H1 (cell line): ENCODE results near the gene SIDT1. TPM values are rescaled to one million over a fixed set of nuclear protein-coding genes. Genes with fewer than 3 reads are reported as not detected.

Experiments used
- CTCF ChIA-PET: fragments of 300-600 bp; sonication (Branson Sonifier 250); formaldehyde crosslinking; loops from one replicate; lab custom pipeline; 2021; ENCODE audit not compliant: partially characterized antibody; lab: Charles Lee
- POLR2A ChIA-PET: fragments of 300-600 bp; sonication (Branson Sonifier 250); formaldehyde crosslinking; loops from one replicate; lab custom pipeline; 2021; ENCODE audit warnings: inconsistent platforms; ENCODE audit not compliant: partially characterized antibody; lab: Charles Lee
- DNase-seq, 2 experiments: peaks; one replicate each; pipeline versions ENCODE4 v3.0.0 to v3.0.0-alpha.2; 2010 to 2022; ENCODE audit warnings: low spot score in 2 of 2, low read depth in 1 of 2, mixed read lengths in 1 of 2
- FAIRE-seq: peaks from 2 replicates; lab custom pipeline; 2011; peaks lifted over from hg19 to GRCh38; lab: Jason Lieb, UNC
- H2AFZ ChIP-seq: 2 replicates; pipeline ENCODE4 v1.8.1; 2012; ENCODE audit warnings: low read length, inconsistent platforms
- H2AK5ac ChIP-seq: 2 replicates; pipeline ENCODE4 v1.6.1; 2013; ENCODE audit warnings: low read depth, low read length
- H2BK120ac ChIP-seq: replicated peaks from 2 replicates; pipeline ENCODE3; 2013; ENCODE audit warnings: low read depth, low read length, inconsistent platforms
- H2BK12ac ChIP-seq: 2 replicates; pipeline ENCODE4 v1.6.1; 2013; ENCODE audit warnings: low read depth, low read length
- H2BK15ac ChIP-seq: 2 replicates; pipeline ENCODE4 v1.6.1; 2013; ENCODE audit warnings: low read length
- H2BK20ac ChIP-seq: 2 replicates; pipeline ENCODE4 v1.6.1; 2013; ENCODE audit warnings: low read length
- H2BK5ac ChIP-seq: 2 replicates; pipeline ENCODE4 v1.6.1; 2013; ENCODE audit warnings: low read depth, low read length
- H3K14ac ChIP-seq: 2 replicates; pipeline ENCODE4 v1.6.1; 2013; ENCODE audit warnings: inconsistent platforms; ENCODE audit not compliant: insufficient read length
- H3K18ac ChIP-seq: 2 replicates; pipeline ENCODE4 v1.6.1; 2013; ENCODE audit warnings: low read length; ENCODE audit errors: extremely low read depth
- H3K23ac ChIP-seq: 2 replicates; pipeline ENCODE4 v1.6.1; 2013; ENCODE audit warnings: inconsistent platforms; ENCODE audit not compliant: insufficient read length
- H3K23me2 ChIP-seq: 2 replicates; pipeline ENCODE4 v1.6.1; 2013; ENCODE audit warnings: low read depth, low read length
- H3K27ac ChIP-seq: 2 replicates; pipeline ENCODE4 v1.6.1; 2011; ENCODE audit warnings: low read depth, low read length, inconsistent platforms
- H3K27me3 ChIP-seq, 4 experiments: replicated peaks in 1 of 4; 1 replicate in 1 of 4; 2 replicates in 3 of 4; pipeline versions ENCODE4 v1.6.1 to v1.8.1; 2011 to 2013; ENCODE audit warnings: low read length in 3 of 4, mild to moderate bottlenecking in 3 of 4, inconsistent platforms in 2 of 4, mixed read lengths in 2 of 4, moderate library complexity in 1 of 4; ENCODE audit not compliant: control insufficient read depth in 3 of 4, insufficient read depth in 3 of 4; ENCODE audit errors: extremely low read depth in 1 of 4
- H3K36me3 ChIP-seq, 4 experiments: 2 replicates each; pipeline versions ENCODE4 v1.6.1 to v1.8.1; 2011 to 2013; ENCODE audit warnings: mild to moderate bottlenecking in 4 of 4, low read length in 3 of 4, moderate library complexity in 2 of 4, control low read depth in 1 of 4, inconsistent platforms in 1 of 4; ENCODE audit not compliant: insufficient read depth in 4 of 4, control insufficient read depth in 2 of 4
- H3K4ac ChIP-seq: replicated peaks from 2 replicates; pipeline ENCODE3; 2013; ENCODE audit warnings: low read length, low read depth, mixed read lengths, inconsistent platforms; ENCODE audit not compliant: insufficient read length
- H3K4me1 ChIP-seq, 4 experiments: replicated peaks in 1 of 4; 1 replicate in 1 of 4; 2 replicates in 3 of 4; pipeline versions ENCODE4 v1.6.1 to v1.8.1; 2011 to 2013; ENCODE audit warnings: low read length in 3 of 4, inconsistent platforms in 2 of 4, mixed read lengths in 1 of 4; ENCODE audit not compliant: insufficient read depth in 4 of 4, control insufficient read depth in 3 of 4
- H3K4me2 ChIP-seq, 2 experiments: 2 replicates each; pipeline versions ENCODE4 v1.6.1 to v1.8.1; 2011 to 2013; ENCODE audit warnings: low read depth in 2 of 2, low read length in 2 of 2, control low read depth in 1 of 2, inconsistent platforms in 1 of 2, mild to moderate bottlenecking in 1 of 2; ENCODE audit not compliant: insufficient read depth in 1 of 2
- H3K4me3 ChIP-seq, 4 experiments: fragments of 200-600, 300-600 bp in 1 of 4; sonication (generic), shearing (Covaris generic), sonication (Bioruptor Twin) in 1 of 4; 2 replicates each; pipeline versions ENCODE4 v1.5.1 to v1.8.1; 2011 to 2016; ENCODE audit warnings: low read length in 4 of 4, low read depth in 3 of 4, control low read depth in 2 of 4, inconsistent platforms in 2 of 4, mild to moderate bottlenecking in 2 of 4, mixed read lengths in 1 of 4, moderate library complexity in 1 of 4; ENCODE audit not compliant: insufficient read depth in 2 of 4; ENCODE audit errors: extremely low read depth in 1 of 4
- H3K56ac ChIP-seq: replicated peaks from 2 replicates; pipeline ENCODE3; 2013; ENCODE audit warnings: low read depth, mild to moderate bottlenecking, mixed read lengths, low read length, inconsistent platforms; ENCODE audit not compliant: insufficient read length
- H3K79me1 ChIP-seq: 2 replicates; pipeline ENCODE4 v1.6.1; 2013; ENCODE audit warnings: low read depth, low read length, control low read depth
- H3K79me2 ChIP-seq, 2 experiments: 2 replicates each; pipeline versions ENCODE4 v1.6.1 to v1.8.1; 2012 to 2013; ENCODE audit warnings: low read length in 2 of 2, mild to moderate bottlenecking in 2 of 2, inconsistent platforms in 1 of 2; ENCODE audit not compliant: insufficient read depth in 2 of 2, control insufficient read depth in 1 of 2
- H3K9ac ChIP-seq, 4 experiments: replicated peaks in 1 of 4; 1 replicate in 1 of 4; 2 replicates in 3 of 4; pipeline versions ENCODE4 v1.6.1 to v1.8.1; 2011 to 2013; ENCODE audit warnings: low read depth in 3 of 4, low read length in 3 of 4, control low read depth in 2 of 4, mild to moderate bottlenecking in 2 of 4, moderate library complexity in 2 of 4, inconsistent platforms in 1 of 4; ENCODE audit errors: extremely low read depth in 1 of 4
- H3K9me3 ChIP-seq, 2 experiments: 2 replicates each; pipeline versions ENCODE4 v1.6.1 to v1.8.1; 2012 to 2013; ENCODE audit warnings: mild to moderate bottlenecking in 2 of 2, moderate library complexity in 2 of 2, control low read depth in 1 of 2, inconsistent platforms in 1 of 2, low read depth in 1 of 2, low read length in 1 of 2, mixed read lengths in 1 of 2; ENCODE audit not compliant: insufficient read depth in 2 of 2
- H4K20me1 ChIP-seq, 2 experiments: replicated peaks in 1 of 2; 2 replicates each; pipeline versions ENCODE3 to v1.8.1; 2011 to 2013; ENCODE audit warnings: inconsistent platforms in 2 of 2, low read length in 2 of 2, mild to moderate bottlenecking in 1 of 2; ENCODE audit not compliant: insufficient read depth in 2 of 2, control insufficient read depth in 1 of 2
- H4K5ac ChIP-seq: 2 replicates; pipeline ENCODE4 v1.6.1; 2013; ENCODE audit warnings: low read length, low read depth, mixed read lengths, inconsistent platforms; ENCODE audit not compliant: insufficient read length
- H4K8ac ChIP-seq: 2 replicates; pipeline ENCODE4 v1.8.0; 2013; ENCODE audit warnings: mild to moderate bottlenecking, moderate library complexity, low read length, inconsistent platforms; ENCODE audit not compliant: insufficient read depth; ENCODE audit errors: extremely low read depth
- H4K91ac ChIP-seq: replicated peaks from 2 replicates; pipeline ENCODE3; 2013; ENCODE audit warnings: low read length, mixed read lengths, inconsistent platforms; ENCODE audit not compliant: insufficient read length
- EGR1 ChIP-seq: IDR thresholded peaks from 2 replicates; pipeline ENCODE4 v1.6.1; 2011; ENCODE audit warnings: low read depth, low read length, borderline replicate concordance
- FOSL1 ChIP-seq: IDR thresholded peaks from 2 replicates; pipeline ENCODE4 v1.6.1; 2011; ENCODE audit warnings: mild to moderate bottlenecking, low read depth, low read length, moderate library complexity; ENCODE audit not compliant: insufficient read depth
- NANOG ChIP-seq: IDR thresholded peaks from 2 replicates; pipeline ENCODE4 v1.6.1; 2011; ENCODE audit warnings: low read length, low read depth, mild to moderate bottlenecking, inconsistent platforms; ENCODE audit not compliant: insufficient read depth, poor library complexity, severe bottlenecking
- PHF8 ChIP-seq: fragments of 200-600 bp; sonication (generic); conservative IDR thresholded peaks from 2 replicates; pipeline ENCODE4 v1.7.1; 2012; ENCODE audit warnings: low read depth, mild to moderate bottlenecking, inconsistent platforms, low read length, moderate library complexity
- POLR2AphosphoS5 ChIP-seq: IDR thresholded peaks from 2 replicates; pipeline ENCODE4 v1.6.1; 2011; ENCODE audit warnings: low read depth, low read length
- RAD21 ChIP-seq, 2 experiments: IDR thresholded peaks in 1 of 2; conservative IDR thresholded peaks in 1 of 2; 2 replicates each; pipeline ENCODE4 v1.6.1; 2011; ENCODE audit warnings: low read depth in 2 of 2, low read length in 2 of 2, improper control_type of control experiment in 1 of 2, inconsistent platforms in 1 of 2, mild to moderate bottlenecking in 1 of 2, moderate library complexity in 1 of 2
- SP1 ChIP-seq: IDR thresholded peaks from 2 replicates; pipeline ENCODE4 v1.6.1; 2011; ENCODE audit warnings: low read depth, low read length
- WGBS, 2 experiments: shearing (Covaris generic) in 1 of 2; methylation state at CpG; one replicate each; pipeline versions ENCODE4 v1.1.6 to v1.1.7; 2013 to 2015; ENCODE audit warnings: low lambda C conversion rate in 2 of 2, mixed read lengths in 2 of 2, inconsistent platforms in 1 of 2, low coverage in 1 of 2, missing lambda C conversion rate in 1 of 2; ENCODE audit not compliant: insufficient replicate concordance in 2 of 2, insufficient coverage in 1 of 2, insufficient read length in 1 of 2; ENCODE audit errors: extremely low coverage in 1 of 2, missing lambda C conversion rate in 1 of 2; 5-methylcytosine and 5-hydroxymethylcytosine counted together
- polyA plus RNA-seq, 7 experiments: library from polyadenylated mRNA; depleted of rRNA in 3 of 7; stranded (reverse) in 5 of 7; unstranded in 2 of 7; fragments of >200 nt in 5 of 7; fragments of 200-250 nt in 2 of 7; gene quantifications; 1 replicate in 5 of 7; 2 replicates in 1 of 7; 4 replicates in 1 of 7; pipeline versions ENCODE4 v1.2.1 to v1.2.3, GENCODE V29; 2011 to 2013; ENCODE audit warnings: missing spikeins in 2 of 7, mixed read lengths in 2 of 7
- total RNA-seq: library from RNA; stranded (reverse); fragmentation: NEBNext Ultra II Directional; extraction: Animal tissue kit (Norgen Biotek cat#: 25700); gene quantifications from 2 replicates; pipeline ENCODE4 v1.2.1, GENCODE V29; 2021
- TF ChIP-seq, protein P1 (sequence below): IDR thresholded peaks from 2 replicates; pipeline ENCODE4 v1.6.1; 2012; ENCODE audit warnings: low read length, inconsistent platforms
- TF ChIP-seq, protein P2 (sequence below): IDR thresholded peaks from 2 replicates; pipeline ENCODE4 v1.6.1; 2011; ENCODE audit warnings: low read length, improper control_type of control experiment
- TF ChIP-seq, protein P3 (sequence below): IDR thresholded peaks from 2 replicates; pipeline ENCODE4 v1.6.1; 2011; ENCODE audit warnings: low read depth, mild to moderate bottlenecking, low read length; ENCODE audit not compliant: insufficient read depth

SIDT1 gene
- total and polyA plus RNA-seq, 2 of the 8 experiments (the other 6 are each of a cell fraction or from before 2014, with no cell fraction given) = 0.06 TPM; not detected in 1

- DNase-seq (no peak), FAIRE-seq (no peak)
- Histone ChIP-seq H3K14ac (no peak overlapping the region), H3K23me2 (no peaks in the 10 kb centered on the region; the same call in 1 of the 2 replicates), H2BK5ac (no peak overlapping the region), H3K27ac (no peak overlapping the region; the same call in 1 of the 2 replicates), H3K79me2 (no peaks in the 10 kb centered on the region), H3K27me3 (no peaks in the 10 kb centered on the region; a peak in 1 of 7 replicates), H3K18ac (no peak overlapping the region), H4K8ac (no peak overlapping the region), H2BK12ac (no peak overlapping the region), H3K79me1 (no peaks in the 10 kb centered on the region), H3K9me3 (no peaks in the 10 kb centered on the region), H3K36me3 (no peaks in the 10 kb centered on the region), H3K4me1 (no peaks in the 10 kb centered on the region), H3K56ac (no peak overlapping the region), H3K4me3 (no peak overlapping the region), H2AK5ac (no peak overlapping the region), H3K23ac (no peak overlapping the region), H3K4me2 (no peak overlapping the region), H2AFZ (no peak overlapping the region), H4K20me1 (no peaks in the 10 kb centered on the region), H3K4ac (no peak overlapping the region), H4K5ac (no peak overlapping the region), H3K9ac (no peak overlapping the region), H2BK15ac (no peak overlapping the region), H4K91ac (no peak overlapping the region), H2BK20ac (no peak overlapping the region), H2BK120ac (no peak overlapping the region)
- WGBS, 2 experiments = 85% methylated on average over 2 of the region's 2 CpGs; no CpG with 5 or more reads in 1 of the 2 experiments
- POLR2A ChIA-PET = no interaction called here
- CTCF ChIA-PET = interaction anchor here (1.0 to 3.8 kb wide), 2 partner anchors 10 to 124 kb away, joined by 3 to 12 read pairs; no protein-coding TSS in a partner anchor
- TF ChIP-seq EGR1 (no peak), NANOG (no peak), POLR2AphosphoS5 (no peak), RAD21 (IDR thresholded peaks at IDR 0.05 in 1 of 2, conservative IDR thresholded peaks at IDR 0.05 in 1 of 2; ENCODE audit: low read depth in 2 of 2, low read length in 2 of 2) (no peak), PHF8 (no peak), SP1 (no peak), FOSL1 (no peak)
- TF ChIP-seq, protein P1, sequence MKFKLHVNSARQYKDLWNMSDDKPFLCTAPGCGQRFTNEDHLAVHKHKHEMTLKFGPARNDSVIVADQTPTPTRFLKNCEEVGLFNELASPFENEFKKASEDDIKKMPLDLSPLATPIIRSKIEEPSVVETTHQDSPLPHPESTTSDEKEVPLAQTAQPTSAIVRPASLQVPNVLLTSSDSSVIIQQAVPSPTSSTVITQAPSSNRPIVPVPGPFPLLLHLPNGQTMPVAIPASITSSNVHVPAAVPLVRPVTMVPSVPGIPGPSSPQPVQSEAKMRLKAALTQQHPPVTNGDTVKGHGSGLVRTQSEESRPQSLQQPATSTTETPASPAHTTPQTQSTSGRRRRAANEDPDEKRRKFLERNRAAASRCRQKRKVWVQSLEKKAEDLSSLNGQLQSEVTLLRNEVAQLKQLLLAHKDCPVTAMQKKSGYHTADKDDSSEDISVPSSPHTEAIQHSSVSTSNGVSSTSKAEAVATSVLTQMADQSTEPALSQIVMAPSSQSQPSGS = no peak
- TF ChIP-seq, protein P2, sequence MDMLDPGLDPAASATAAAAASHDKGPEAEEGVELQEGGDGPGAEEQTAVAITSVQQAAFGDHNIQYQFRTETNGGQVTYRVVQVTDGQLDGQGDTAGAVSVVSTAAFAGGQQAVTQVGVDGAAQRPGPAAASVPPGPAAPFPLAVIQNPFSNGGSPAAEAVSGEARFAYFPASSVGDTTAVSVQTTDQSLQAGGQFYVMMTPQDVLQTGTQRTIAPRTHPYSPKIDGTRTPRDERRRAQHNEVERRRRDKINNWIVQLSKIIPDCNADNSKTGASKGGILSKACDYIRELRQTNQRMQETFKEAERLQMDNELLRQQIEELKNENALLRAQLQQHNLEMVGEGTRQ = no peak
- TF ChIP-seq, protein P3, sequence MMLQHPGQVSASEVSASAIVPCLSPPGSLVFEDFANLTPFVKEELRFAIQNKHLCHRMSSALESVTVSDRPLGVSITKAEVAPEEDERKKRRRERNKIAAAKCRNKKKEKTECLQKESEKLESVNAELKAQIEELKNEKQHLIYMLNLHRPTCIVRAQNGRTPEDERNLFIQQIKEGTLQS = no peak
These were observed 85.4 kb downstream of the SIDT1 start for GRCh38 chr3:113617726-113618125.
